GM19467 (cell line): Measurements from ENCODE around the gene THSD7B.
"Not testable (repeated sequence)": the region's sequence is repeated elsewhere in the genome, so short reads cannot be mapped to it uniquely, and the experiment has no call there.

Experiments
- ATAC-seq: cut with Tn5 transposase; IDR thresholded peaks from one replicate; pipeline ENCODE4 v1.9.1; 2021; ENCODE audit warnings: mild to moderate bottlenecking, moderate library complexity; ENCODE audit not compliant: unreplicated experiment

Gene THSD7B

DNA sequence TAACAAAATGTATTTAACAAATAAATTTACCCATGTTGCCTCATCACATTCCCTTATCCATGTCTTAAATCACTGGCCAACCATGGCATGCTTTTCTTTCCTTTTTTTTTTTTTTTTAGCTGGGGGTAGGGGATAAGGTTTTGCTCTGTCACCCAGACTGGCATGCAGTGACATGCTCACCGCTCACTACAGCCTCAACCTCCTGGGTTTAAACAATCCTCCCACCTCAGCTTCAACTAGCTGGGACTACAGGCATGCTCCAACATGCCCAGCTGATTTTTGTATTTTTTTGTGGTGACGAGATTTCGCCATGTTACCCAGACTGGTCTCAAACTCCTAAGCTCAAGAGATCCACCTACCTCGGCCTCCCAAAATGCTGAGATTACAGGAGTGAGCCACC is 266.4 kb downstream of the THSD7B start:
- no peak for ATAC-seq

DNA sequence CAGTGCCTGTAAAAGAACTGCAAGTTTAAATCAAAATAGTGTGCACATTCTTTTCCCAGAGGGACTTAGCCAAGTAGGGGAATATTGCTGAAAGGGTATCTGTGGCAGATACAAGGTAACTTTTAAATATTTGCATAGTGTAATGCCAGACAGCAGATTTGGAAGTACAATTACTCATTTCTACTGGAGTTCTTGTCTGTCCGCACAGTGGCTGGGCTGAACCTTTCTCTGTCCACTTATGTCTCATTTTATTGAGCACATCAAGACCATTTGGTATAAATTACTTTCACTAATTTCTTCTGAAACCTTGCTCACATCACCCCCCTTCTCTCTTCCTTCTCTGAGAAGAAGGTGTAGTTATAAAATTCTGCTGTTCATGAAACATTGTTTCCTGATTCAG is 271.3 kb downstream of the THSD7B start:
- no peak for ATAC-seq

DNA sequence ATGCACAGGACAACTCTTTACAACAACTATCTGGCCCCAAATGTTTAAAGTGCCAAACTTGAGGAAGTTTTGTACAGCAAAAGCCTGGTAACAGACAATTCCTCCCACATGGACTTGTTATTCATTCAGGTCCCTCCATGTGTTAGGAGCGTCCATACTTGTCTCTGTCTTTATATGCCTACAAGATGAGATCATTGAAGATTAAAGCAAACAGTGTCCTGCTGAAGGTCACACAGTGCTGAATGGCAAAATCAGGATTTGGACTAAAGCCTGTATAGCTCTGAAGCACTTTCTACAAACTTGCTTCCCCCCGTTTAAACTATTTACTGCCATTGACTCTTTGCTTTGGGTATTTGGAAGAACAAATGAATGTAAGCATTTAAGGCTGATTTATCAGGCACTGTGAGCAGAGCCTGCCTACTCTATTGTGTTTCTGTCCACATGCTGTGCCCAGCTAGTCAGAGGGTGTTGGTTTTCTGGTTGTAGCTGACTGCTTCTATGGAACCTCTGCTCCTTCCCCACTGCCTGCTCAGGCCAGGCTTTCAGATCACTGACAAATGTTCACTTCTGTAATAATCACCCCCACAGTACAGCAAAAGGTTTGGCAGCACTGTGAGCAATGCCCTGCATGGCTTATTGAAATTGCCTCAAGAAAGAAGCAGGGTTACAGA is 274.3 kb downstream of the THSD7B start:
- no peak for ATAC-seq

DNA sequence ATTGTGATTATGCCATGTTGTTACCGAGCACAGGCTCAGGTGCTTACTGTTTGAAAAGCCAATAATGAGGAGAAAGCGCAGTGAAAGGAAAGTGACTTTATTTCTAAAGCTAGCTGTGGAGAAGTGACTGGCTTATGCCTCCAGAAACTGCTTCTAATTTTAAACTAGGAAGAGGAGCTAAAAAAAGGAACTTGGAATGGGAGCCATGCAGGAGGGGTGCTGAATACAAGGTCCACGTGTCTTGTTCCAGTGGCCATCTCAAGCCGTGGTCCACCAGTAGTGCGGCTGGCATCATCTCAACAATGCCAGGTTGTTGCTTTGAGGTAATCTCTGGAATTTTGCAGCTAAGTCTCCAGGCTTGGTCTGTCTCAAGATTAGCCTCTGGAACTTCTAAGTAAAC is 282.0 kb downstream of the THSD7B start:
- no peak for ATAC-seq

DNA sequence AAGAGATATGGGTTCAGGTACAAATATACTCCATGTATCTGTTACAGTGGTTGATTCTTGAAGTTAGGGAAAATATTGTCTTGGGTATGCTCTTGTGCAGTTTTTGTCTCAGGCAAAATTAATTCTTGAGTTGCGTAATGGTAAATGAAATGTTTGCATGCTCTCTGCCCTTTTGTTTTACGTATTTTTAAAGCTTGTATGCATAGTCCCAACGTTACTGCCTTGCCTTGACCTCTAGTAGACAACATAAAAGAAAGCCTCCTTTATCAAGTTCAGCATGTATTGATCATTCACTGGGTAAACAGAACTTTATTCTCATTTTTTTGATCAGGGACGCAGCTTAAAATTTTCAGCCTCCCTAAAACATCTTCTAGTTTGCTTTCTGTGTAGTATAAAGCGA is 283.1 kb downstream of the THSD7B start:
- no peak for ATAC-seq

DNA sequence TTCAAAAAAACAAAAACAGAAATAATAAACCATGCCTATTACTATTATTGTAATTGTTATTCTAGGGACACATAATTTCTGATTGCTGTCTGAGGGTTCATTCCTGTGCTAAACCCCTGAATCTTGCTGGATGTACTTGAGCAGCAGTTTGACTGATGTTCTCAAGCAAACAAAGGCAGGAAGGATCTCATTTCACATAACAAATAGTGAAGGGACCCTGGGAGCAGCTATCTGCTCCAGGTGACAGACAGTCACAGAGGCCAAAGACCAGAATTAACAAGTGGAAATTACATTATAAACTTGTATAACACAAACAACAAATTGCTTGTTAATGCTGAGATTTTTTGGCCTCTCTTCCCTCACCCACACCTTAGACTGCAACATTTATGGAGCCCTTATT is 284.2 kb downstream of the THSD7B start:
- no peak for ATAC-seq

DNA sequence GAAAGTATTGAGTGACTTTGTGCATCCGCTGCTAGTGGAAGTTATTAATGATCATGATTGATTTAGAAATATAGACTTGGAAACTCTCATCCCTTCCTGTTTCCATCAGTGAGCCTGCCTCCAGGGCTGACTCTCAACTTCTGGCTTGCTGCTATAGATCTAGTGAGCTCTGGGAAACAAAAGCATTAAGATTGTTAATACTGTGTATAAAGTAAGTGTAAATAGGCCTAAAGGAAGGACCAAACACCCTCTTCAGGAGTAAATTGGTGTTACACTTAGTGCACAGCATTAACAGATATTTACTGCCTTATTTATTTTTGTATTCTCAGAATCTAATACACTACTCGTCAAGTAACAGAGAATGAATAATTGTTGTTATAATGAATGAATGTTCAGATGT is 285.6 kb downstream of the THSD7B start:
- ATAC-seq = no peak

DNA sequence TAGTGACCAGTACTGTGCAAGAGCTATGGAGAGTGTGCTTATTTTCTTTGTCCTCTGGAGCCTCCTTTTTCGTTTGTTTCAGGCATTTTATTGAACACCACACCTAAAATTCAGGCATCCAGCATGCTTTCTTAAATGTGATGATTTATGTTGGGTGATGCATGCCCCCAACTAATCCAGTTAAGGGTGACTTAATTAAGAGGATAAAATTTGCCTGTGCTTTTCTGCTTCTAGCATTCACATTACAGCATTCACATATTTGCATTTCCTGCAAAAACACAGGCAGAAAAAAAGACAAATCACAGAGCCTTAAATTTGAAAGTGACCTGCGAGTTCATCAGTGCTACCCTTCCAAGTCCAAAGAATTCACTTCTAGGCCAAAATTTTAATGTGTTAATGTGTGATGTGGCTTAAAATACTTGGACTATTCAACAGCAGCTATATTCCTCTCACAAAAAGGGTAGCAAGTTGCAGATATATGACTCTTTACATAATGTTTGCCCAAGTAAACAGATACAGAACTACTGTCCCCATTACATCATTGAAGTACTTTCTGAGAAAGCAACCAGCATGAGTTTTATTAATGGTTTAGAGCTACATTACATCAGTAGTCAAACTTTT is 286.5 kb downstream of the THSD7B start:
- ATAC-seq = no peak

DNA sequence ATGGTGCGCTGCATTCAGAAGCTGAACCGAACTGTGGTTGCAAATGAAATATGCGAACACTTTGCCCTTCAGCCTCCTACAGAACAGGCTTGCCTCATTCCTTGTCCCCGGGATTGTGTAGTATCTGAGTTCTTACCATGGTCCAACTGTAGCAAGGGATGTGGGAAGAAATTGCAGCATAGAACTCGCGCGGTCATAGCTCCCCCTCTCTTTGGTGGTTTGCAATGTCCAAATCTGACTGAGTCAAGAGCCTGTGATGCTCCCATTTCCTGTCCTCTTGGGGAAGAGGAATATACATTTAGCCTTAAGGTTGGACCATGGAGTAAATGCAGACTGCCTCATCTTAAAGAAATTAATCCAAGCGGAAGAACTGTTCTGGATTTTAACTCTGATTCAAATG is 291.4 kb downstream of the THSD7B start:
- no peak for ATAC-seq

DNA sequence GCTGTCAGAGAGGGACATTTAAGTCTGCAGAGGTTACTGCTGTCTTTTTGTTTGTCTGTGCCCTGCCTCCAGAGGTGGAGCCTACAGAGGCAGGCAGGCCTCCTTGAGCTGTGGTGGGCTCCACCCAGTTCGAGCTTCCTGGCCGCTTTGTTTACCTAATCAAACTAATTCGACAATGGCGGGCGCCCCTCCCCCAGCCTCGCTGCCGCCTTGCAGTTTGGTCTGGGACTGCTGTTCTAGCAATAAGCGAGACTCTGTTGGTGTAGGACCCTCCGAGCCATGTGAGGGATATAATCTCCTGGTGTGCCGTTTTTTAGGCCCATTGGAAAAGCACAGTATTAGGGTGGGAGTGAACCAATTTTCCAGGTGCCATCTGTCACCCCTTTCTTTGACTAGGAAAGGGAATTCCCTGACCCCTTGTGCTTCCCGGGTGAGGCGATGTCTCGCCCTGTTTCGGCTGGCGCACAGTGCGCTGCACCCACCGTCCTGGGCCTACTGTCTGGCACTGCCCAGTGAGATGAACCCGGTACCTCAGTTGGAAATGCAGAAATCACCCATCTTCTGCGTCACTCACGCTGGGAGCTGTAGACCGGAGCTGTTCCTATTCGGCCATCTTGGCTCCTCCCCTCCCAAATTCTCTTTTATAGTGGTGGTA is 310.9 kb downstream of the THSD7B start:
- not testable (repeated sequence) for ATAC-seq

DNA sequence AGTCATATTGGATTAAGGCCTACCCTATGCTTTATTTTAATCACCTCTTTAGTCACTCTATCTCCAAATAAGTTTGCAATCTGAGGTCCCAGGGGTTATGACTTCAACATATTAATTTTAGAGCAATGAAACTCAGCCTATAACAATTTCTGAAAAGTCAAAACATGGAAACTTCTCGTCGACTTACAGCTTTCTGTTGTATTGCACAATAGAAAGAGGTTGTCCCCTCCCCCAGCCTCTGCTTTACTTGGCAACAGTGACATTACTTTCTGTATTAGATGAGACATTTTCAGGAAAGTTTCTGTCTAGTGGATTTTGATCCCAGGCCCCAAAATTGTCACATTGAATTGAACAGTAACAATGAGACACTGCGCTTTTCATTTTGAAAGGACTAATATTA is 326.4 kb downstream of the THSD7B start:
- no peak for ATAC-seq

DNA sequence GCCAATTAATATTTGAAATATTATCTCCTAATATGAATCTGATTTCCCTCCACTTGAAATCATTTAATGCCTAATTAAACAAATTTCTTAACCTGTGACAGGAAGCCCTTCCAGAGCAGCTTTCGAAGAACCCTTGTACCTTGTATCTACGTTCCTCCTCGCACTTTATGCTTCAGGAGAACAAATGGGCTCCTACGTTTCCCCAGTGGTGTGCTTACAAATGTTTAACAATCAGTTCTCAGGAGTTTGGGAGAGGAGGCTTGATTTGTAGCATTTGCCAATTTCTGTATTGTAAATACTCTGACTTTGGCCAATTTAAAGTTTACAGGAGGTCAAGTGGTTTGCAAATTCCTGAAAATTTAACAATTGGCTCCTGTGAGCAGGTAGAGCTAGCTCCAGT is 327.8 kb downstream of the THSD7B start:
- ATAC-seq = no peak

DNA sequence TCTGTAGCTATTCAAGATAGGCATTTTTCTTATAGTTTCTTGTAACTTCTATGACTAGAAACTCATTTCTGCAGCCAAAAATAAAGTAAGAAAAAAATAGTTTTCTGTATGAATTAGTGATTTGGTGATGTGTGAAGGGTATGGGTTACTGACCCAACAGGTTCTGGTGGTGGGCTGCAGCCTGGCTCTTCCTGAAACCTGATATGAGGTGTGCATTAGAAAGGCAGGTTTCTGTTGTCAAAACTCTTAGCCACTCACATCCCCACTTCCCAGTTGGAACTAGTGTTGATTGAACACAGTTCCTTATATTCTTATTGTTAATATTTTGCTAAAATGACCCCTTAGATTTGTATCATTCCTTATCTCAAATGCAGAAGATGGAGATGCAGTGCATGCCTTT is 330.8 kb downstream of the THSD7B start:
- ATAC-seq = no peak

DNA sequence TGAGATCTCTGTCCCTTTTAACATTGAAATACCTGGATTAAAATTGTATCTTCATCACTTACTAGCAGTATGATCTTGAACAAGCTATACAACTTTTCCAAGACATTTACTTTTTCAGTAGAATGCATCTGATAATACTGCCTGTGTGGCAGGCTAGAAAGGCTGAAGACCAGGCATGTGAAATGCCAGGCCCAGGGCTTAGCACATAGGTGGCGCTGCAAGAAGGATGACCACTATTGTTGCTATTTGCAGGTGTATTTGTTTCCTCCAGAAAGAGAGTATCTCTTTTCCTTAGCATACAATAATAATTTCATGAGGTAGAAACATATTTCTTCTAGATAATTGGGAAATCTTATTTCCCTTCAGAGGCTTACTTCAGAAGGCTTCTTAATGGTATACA is 331.3 kb downstream of the THSD7B start:
- no peak for ATAC-seq

DNA sequence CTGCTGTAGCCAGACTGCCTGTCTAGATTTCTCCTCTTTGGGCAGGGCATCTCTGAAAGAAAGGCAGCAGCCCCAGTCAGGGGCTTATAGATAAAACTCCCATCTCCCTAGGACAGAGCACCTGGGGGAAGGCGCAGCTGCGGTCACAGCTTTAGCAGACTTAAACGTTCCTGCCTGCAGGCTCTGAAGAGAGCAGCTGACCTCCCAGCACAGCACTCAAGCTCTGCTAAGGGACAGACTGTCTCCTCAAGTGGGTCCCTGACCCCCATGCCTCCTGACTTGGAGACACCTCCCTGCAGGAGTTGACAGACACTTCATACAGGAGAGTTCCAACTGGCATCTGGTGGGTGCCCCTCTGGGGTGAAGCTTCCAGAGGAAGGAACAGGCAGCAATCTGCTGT is 336.5 kb downstream of the THSD7B start:
- ATAC-seq = not testable (repeated sequence)

DNA sequence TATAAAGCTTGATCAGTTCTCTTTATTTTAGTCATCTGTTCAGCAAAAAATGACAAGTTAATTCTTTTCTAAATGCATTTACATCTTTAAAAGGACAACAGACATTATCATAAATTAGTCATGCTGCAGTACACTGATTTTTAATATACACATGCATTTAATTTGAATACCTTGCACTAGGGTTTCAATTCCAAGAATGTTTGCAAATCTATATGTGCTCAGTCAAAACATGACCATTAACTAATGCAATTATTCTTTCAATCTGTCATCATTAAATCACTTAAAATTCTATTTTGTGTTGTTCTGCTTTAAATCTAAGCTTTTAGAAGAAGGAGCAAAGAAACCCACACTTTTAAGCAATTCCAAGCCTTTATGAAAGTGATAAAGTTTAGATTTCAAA is 342.6 kb downstream of the THSD7B start:
- ATAC-seq = no peak

DNA sequence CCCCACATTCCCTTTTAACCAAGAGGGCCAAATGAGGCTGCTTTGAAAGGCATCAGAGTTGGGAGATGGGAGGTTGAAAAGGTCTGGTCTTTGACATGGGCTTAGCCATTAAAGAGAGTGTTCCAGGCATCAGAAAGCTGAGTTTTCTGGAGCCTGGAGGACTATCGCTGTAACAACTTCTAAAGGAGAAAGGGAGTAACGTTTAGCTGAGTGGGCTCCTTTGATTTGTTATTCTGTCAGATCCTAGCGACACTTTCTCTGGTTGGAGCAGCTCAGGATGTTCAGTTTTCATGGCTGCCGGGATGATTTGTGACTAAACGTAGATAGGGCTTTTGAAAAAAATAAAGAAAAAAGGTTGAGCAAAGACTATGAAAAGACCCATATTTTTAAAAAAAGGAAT is 346.6 kb downstream of the THSD7B start:
- no peak for ATAC-seq

DNA sequence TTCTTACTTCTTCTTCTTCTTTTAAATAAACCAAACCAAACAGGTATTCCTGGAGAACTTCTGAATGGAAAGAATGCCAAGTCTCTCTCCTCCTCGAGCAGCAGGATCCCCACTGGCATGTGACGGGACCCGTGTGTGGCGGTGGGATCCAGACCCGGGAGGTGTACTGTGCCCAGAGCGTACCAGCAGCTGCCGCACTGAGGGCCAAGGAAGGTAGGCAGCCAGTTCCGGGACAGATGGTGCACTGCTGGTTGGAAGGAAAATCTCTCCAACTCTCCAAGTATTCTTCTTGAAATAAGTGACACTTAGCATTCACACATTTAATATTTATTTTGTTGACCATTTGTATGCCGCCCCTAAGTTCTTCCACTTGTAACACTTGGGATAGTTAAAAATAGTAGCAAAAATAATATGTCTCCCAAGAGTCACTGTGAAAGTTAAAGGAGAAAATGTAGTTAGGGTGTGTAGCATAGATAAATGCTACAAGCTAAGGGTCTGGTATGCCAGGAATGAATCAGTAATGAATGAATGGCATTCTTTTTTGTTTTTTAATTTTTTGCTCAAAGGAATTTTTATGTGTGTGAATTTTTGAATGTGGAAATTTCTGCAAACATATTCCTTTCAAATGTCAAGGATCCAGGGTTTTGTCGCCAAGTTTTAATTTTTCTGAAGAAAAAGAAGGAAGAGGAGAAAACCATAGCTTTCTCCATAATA is 349.9 kb downstream of the THSD7B start:
- ATAC-seq = no peak

DNA sequence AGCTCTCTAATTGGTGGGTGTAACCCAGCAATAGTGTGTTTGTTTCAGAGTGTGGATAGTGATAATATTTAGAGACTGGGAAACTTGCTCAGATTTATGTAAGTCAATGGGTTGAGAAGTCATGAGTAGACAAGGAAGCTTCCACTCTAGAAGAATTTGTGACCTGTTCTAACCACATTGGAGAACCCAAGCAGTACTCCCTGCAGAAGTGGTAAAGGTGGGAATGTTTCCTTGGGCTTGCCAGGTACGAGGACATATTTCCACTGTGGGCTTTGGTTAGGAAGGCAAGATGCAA is 350.4 kb downstream of the THSD7B start:
- ATAC-seq = no peak

DNA sequence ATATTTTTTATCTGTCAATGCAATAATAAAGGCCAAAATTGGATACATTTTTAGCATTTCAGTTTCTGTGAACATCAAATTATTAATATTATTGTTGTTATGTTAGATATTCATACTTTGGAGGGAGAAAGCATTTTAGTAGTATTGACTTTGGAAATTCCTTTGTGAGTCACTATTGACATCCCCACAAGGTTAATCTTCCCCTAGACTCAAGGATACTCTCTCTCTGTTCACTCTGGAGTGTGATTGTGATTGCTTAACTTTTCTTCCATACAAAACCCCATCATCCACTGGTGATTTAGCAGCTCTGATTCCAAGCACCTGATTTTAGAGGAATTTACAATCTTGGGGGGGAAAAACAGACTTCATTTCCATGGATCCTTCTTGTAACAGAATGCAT is 352.0 kb downstream of the THSD7B start:
- ATAC-seq = no peak

DNA sequence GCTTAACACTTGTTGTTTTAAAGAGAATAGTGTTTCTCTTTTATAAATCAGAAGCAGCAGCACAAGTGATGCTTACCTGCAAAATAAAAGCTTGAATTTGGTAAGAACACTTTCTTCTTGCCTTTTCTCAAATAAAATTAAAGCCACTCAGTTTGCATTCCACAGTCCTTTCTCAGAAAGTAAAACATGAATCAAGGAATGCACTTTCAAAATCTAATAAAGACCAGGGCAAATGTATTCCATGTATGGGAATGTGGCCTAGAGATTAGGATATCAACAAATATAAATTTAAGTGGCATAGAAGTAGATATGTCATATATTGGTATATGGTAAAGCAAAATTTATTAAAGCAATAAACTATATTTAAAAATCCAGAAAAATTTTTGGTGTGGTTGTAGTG is 352.8 kb downstream of the THSD7B start:
- ATAC-seq = no peak

DNA sequence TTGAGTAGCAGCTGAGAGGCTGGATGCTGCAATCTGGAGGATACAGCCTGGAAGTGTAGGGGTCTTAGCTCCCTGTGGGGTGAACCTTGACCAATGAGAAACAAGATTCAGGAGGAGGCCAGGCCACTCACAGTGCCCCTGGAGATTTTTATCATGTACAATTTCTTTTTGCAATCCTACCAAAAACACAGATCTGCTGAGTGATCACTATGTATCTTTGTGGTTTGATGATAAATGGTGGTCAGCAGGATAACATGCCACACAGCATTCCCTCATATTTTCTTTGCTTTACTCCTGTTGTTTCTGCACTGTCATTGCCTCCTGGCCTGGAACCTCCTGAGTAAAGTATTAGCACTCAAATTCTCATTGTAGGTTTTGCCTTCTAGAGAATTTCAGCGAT is 357.9 kb downstream of the THSD7B start:
- no peak for ATAC-seq
